NT2/D1 (cell line): ENCODE data around the gene OS9.

Experiments used
- DNase-seq: peaks from one replicate; pipeline ENCODE4 v3.0.0-alpha.2; 2011; ENCODE audit warnings: low read depth, low spot score
- H3K27me3 ChIP-seq: 2 replicates; pipeline ENCODE4 v1.6.0; 2011; ENCODE audit warnings: mild to moderate bottlenecking; ENCODE audit not compliant: insufficient read length, insufficient read depth
- H3K36me3 ChIP-seq: 2 replicates; pipeline ENCODE4 v1.6.1; 2011; ENCODE audit warnings: mild to moderate bottlenecking, low read length, mixed read lengths; ENCODE audit not compliant: insufficient read depth, insufficient read length
- H3K4me1 ChIP-seq: 2 replicates; pipeline ENCODE4 v1.5.1; 2011; ENCODE audit not compliant: insufficient read depth, insufficient read length
- H3K4me3 ChIP-seq: 2 replicates; pipeline ENCODE4 v1.5.1; 2011; ENCODE audit warnings: low read depth; ENCODE audit not compliant: insufficient read length
- H3K9ac ChIP-seq: 2 replicates; pipeline ENCODE4 v1.6.0; 2011; ENCODE audit warnings: low read depth; ENCODE audit not compliant: insufficient read length
- H3K9me3 ChIP-seq: 2 replicates; pipeline ENCODE4 v1.5.1; 2011; ENCODE audit warnings: mild to moderate bottlenecking, low read length; ENCODE audit not compliant: insufficient read depth
- SUZ12 ChIP-seq: IDR thresholded peaks from 2 replicates; pipeline ENCODE4 v1.6.1; 2011; ENCODE audit not compliant: insufficient read length, insufficient read depth; ENCODE audit errors: extremely low read depth
- YY1 ChIP-seq: IDR thresholded peaks from 2 replicates; pipeline ENCODE4 v1.6.1; 2011; ENCODE audit not compliant: insufficient read length, insufficient read depth
- ZNF274 ChIP-seq: IDR thresholded peaks from 2 replicates; pipeline ENCODE4 v1.6.1; 2011; ENCODE audit warnings: mild to moderate bottlenecking, low read depth, low read length

Gene OS9

GRCh38 chr12:57732726-57733593 lies 39.0 kb downstream of the OS9 start:
- Histone ChIP-seq H3K4me1 (peaks cover 3% of the 10 kb centered on the region), H3K36me3 (no peaks in the 10 kb centered on the region), H3K4me3 (no peak overlapping the region), H3K9me3 (no peaks in the 10 kb centered on the region), H3K9ac (no peak overlapping the region), H3K27me3 (peaks cover 67% of the 10 kb centered on the region)
- no peak for TF ChIP-seq YY1
- no peak for TF ChIP-seq SUZ12
- TF ChIP-seq ZNF274, result no peak
- DNase-seq, result no peak

- H3K4me1 ChIP-seq, result peaks cover 3% of the 10 kb centered on the region
- peaks cover 72% of the 10 kb centered on the region for H3K27me3 ChIP-seq
- TF ChIP-seq ZNF274 (no peak), YY1 (no peak), SUZ12 (no peak)
- H3K4me3 ChIP-seq, result no peak overlapping the region
- no peak for DNase-seq
- no peaks in the 10 kb centered on the region for H3K9me3 ChIP-seq
- H3K36me3 ChIP-seq, result no peaks in the 10 kb centered on the region
- no peak overlapping the region for H3K9ac ChIP-seq
These were observed 40.0 kb downstream of the OS9 start for GRCh38 chr12:57733928-57734327.

GRCh38 chr12:57734591-57734990 lies 40.7 kb downstream of the OS9 start:
- Histone ChIP-seq H3K9me3 (no peaks in the 10 kb centered on the region), H3K9ac (no peak overlapping the region), H3K36me3 (no peaks in the 10 kb centered on the region), H3K4me1 (peaks cover 3% of the 10 kb centered on the region), H3K27me3 (peaks cover 79% of the 10 kb centered on the region), H3K4me3 (no peak overlapping the region)
- TF ChIP-seq ZNF274, result no peak
- TF ChIP-seq SUZ12, result no peak
- TF ChIP-seq YY1, result no peak
- no peak for DNase-seq

- no peak overlapping the region for H3K9ac ChIP-seq
- no peaks in the 10 kb centered on the region for H3K9me3 ChIP-seq
- H3K4me3 ChIP-seq, result peak overlapping the region; percentile 44
- H3K4me1 ChIP-seq, result peaks cover 3% of the 10 kb centered on the region
- peaks cover 83% of the 10 kb centered on the region for H3K27me3 ChIP-seq
- no peaks in the 10 kb centered on the region for H3K36me3 ChIP-seq
- DNase-seq, result no peak
- TF ChIP-seq YY1 (no peak), SUZ12 (no peak), ZNF274 (no peak)
These were observed 41.4 kb downstream of the OS9 start for GRCh38 chr12:57735198-57735855.

- DNase-seq, result no peak
- TF ChIP-seq ZNF274 (no peak), SUZ12 (no peak), YY1 (no peak)
- H3K27me3 ChIP-seq, result peaks cover 89% of the 10 kb centered on the region
- no peaks in the 10 kb centered on the region for H3K9me3 ChIP-seq
- peak overlapping the region; percentile 44 for H3K4me3 ChIP-seq
- no peaks in the 10 kb centered on the region for H3K36me3 ChIP-seq
- H3K4me1 ChIP-seq, result peaks cover 3% of the 10 kb centered on the region
- H3K9ac ChIP-seq, result peak overlapping the region; percentile 43
These were observed 42.2 kb downstream of the OS9 start for GRCh38 chr12:57735952-57736740.

GRCh38 chr12:57736741-57737466 lies 43.0 kb downstream of the OS9 start:
- Histone ChIP-seq H3K4me3 (peak overlapping the region; percentile 44), H3K9ac (peak overlapping the region; percentile 44), H3K27me3 (peaks cover 89% of the 10 kb centered on the region), H3K36me3 (no peaks in the 10 kb centered on the region), H3K9me3 (no peaks in the 10 kb centered on the region), H3K4me1 (peaks cover 3% of the 10 kb centered on the region)
- no peak for DNase-seq
- no peak for TF ChIP-seq YY1
- peak; percentile 15 for TF ChIP-seq SUZ12
- TF ChIP-seq ZNF274, result no peak
